Stomach (tissue), 4 donors: ENCODE data around the gene CARD11.

Source experiments
- CTCF ChIP-seq, 7 experiments: fragments of 450-650 bp in 4 of 7; fragments of 200-600 bp in 3 of 7; sonication (generic) in 3 of 7; IDR thresholded peaks; one replicate each; pipeline ENCODE4 v1.5.1; 2016 to 2019; ENCODE audit warnings: antibody characterized with exemption in 7 of 7, control low read depth in 2 of 7, mild to moderate bottlenecking in 1 of 7
- EP300 ChIP-seq: sonication (generic); formaldehyde crosslinking; IDR thresholded peaks from one replicate; pipeline ENCODE4 v1.6.1; 2017; ENCODE audit warnings: antibody characterized with exemption
- POLR2A ChIP-seq, 4 donors: fragments of 450-650 bp; IDR thresholded peaks; one replicate each; pipeline ENCODE4 v1.6.1; 2016; ENCODE audit warnings: antibody characterized with exemption in 4 of 4, control low read depth in 2 of 4, mild to moderate bottlenecking in 1 of 4, moderate library complexity in 1 of 4
- POLR2AphosphoS5 ChIP-seq, 3 donors: sonication (generic); formaldehyde crosslinking; IDR thresholded peaks; one replicate each; pipeline ENCODE4 v1.6.1; 2016; ENCODE audit warnings: antibody characterized with exemption in 3 of 3

DNA sequence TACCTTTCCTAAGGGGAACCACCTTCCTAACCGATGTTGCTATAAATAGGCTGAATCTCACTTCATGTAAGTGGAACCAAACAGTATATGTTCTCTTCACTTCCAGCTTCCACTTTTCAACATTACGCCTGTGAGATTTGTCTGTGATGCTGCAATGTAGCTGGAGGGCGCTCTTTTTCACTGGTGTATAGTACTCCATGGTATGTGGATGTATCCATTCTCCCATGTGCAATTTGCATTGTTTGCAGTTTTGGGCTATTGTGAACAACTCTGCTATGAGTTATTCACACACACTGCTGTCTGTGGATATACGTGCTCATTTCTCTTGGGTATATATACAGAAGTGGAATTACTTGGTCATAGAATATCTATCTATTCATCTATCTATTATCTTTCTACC lies 123.6 kb downstream of the CARD11 start:
- TF ChIP-seq CTCF (IDR thresholded peaks at IDR 0.05), result no peak
- TF ChIP-seq EP300, result no peak
- no peak for TF ChIP-seq POLR2A (IDR thresholded peaks at IDR 0.05)
- TF ChIP-seq POLR2AphosphoS5 (IDR thresholded peaks at IDR 0.05), result no peak
